Myocyte (in vitro differentiated cells): ENCODE data around the gene ATP5F1E. TPM values are rescaled to one million over a fixed set of nuclear protein-coding genes. Genes with fewer than 3 reads are reported as not detected.

Experiments used
- total RNA-seq: library from RNA; depleted of rRNA; stranded (reverse); fragments of >200 nt; gene quantifications from 2 replicates; pipeline ENCODE4 v1.2.3, GENCODE V29; 2014

The ATP5F1E gene
- total RNA-seq, 1 donor from 2014 or later, result 29.0 TPM

Other genes starting within 250 kb of the ATP5F1E start
- not detected in 2 replicates for gene GNAS-AS1, start 181.4 kb downstream of the ATP5F1E start, total RNA-seq
- gene GNAS, start 179.6 kb downstream of the ATP5F1E start, total RNA-seq, result 684 and 714 TPM in 2 replicates
- gene NELFCD, start 51.1 kb downstream of the ATP5F1E start, total RNA-seq, result 32.0 and 38.6 TPM in 2 replicates
- 69.6 and 74.7 TPM in 2 replicates for gene CTSZ, start 25.1 kb downstream of the ATP5F1E start, total RNA-seq
- gene TUBB1, start 12.9 kb downstream of the ATP5F1E start, total RNA-seq, result not detected in 2 replicates
- gene PRELID3B, start 10.5 kb upstream of the ATP5F1E start, total RNA-seq, result 68.3 and 74.2 TPM in 2 replicates
- gene ZNF831, start 131.5 kb upstream of the ATP5F1E start, total RNA-seq, result not detected in 2 replicates